Lower lobe of right lung (tissue), 2 donors: ENCODE data around the gene GREB1L. TPM values are rescaled to one million over a fixed set of nuclear protein-coding genes. Genes with fewer than 3 reads are reported as not detected.

Source experiments
- ATAC-seq, 2 donors: fragments of 200-7000 bp; cut with Tn5 transposase; one replicate each; pipeline ENCODE4 v1.9.1; 2020 to 2022; ENCODE audit warnings: mild to moderate bottlenecking in 2 of 2, moderate library complexity in 2 of 2
- DNase-seq: peaks from one replicate; pipeline ENCODE4 v3.0.0-alpha.2; 2020
- H3K27ac ChIP-seq: fragments of 200-600 bp; one replicate; pipeline ENCODE4 v1.8.0; 2022
- H3K27me3 ChIP-seq: fragments of 200-600 bp; one replicate; pipeline ENCODE4 v1.8.0; 2022; ENCODE audit warnings: low read depth
- H3K36me3 ChIP-seq: fragments of 200-600 bp; one replicate; pipeline ENCODE4 v1.8.0; 2022; ENCODE audit warnings: mild to moderate bottlenecking
- H3K4me1 ChIP-seq: fragments of 200-600 bp; one replicate; pipeline ENCODE4 v1.8.0; 2022
- H3K4me3 ChIP-seq: fragments of 200-600 bp; one replicate; pipeline ENCODE4 v1.8.0; 2022; ENCODE audit warnings: mild to moderate bottlenecking
- H3K9me3 ChIP-seq: fragments of 200-600 bp; one replicate; pipeline ENCODE4 v1.8.0; 2022
- CTCF ChIP-seq: fragments of 200-600 bp; IDR thresholded peaks from one replicate; pipeline ENCODE4 v1.8.0; 2022; ENCODE audit warnings: antibody characterized with exemption, mild to moderate bottlenecking
- intact Hi-C: fragments of 100-400 bp; cut with DNase I; formaldehyde crosslinking; loops from one replicate; pipeline ENCODE4 v1.11.0; 2022
- total RNA-seq: library from RNA; stranded (reverse); fragmentation: NEBNext Ultra II Directional; extraction: Animal tissue kit (Norgen Biotek cat#: 25700); gene quantifications from one replicate; pipeline ENCODE4 v1.2.1, GENCODE V29; 2021
- donor health status: DM: no; HTN: yes; CAD: no; lungs with severe emphysema.

The GREB1L gene
- total RNA-seq, 1 donor from 2014 or later, result 0.74 TPM

DNA sequence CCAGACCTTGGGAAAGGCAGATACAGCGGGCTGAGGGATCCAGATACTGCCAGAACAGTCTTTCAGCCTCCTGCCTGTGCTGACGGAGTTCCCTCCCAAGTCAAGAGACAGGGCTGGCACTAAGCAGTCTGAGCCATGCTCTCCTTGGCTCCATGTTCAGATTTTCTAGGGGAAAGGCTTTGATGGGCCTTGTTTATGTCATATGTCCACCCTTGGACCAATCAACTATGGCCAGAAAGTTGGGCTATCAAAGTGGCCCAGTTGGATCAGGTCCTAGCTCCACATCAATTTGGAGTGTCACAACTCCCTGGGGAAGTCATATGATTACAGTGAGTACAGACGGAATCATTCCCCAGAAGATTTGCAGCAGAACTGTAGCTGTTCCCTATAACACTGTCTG is 152.0 kb downstream of the GREB1L start:
- Histone ChIP-seq H3K4me1 (no peaks in the 10 kb centered on the region), H3K27ac (no peak overlapping the region), H3K27me3 (no peaks in the 10 kb centered on the region), H3K36me3 (no peaks in the 10 kb centered on the region), H3K4me3 (no peak overlapping the region), H3K9me3 (no peaks in the 10 kb centered on the region)
- TF ChIP-seq CTCF, result no peak
- intact Hi-C loops, result no loop called here
- no peak for ATAC-seq
- DNase-seq, result no peak

DNA sequence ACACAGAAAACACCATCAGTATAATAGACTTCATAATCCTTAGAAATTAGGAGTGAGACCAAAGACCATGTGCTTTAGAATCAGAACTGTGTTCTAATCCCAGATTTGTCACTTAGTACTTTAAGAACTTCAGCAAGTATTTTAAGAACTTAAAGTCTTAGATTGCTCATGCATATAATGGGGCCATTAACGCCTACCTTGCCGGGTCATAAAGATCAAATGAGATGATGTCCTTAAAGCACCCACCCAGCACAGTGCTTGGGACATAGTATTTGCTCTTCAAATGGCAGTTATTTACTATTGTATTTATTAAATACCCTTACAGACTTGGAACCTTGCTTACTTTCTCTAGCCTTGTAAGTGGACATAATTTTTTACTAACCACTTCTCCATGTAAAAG is 156.1 kb downstream of the GREB1L start:
- Histone ChIP-seq H3K9me3 (no peaks in the 10 kb centered on the region), H3K4me1 (no peaks in the 10 kb centered on the region), H3K27ac (no peak overlapping the region), H3K36me3 (no peaks in the 10 kb centered on the region), H3K4me3 (no peak overlapping the region), H3K27me3 (no peaks in the 10 kb centered on the region)
- ATAC-seq (no peak), DNase-seq (no peak)
- intact Hi-C loops, result no loop called here
- no peak for TF ChIP-seq CTCF

DNA sequence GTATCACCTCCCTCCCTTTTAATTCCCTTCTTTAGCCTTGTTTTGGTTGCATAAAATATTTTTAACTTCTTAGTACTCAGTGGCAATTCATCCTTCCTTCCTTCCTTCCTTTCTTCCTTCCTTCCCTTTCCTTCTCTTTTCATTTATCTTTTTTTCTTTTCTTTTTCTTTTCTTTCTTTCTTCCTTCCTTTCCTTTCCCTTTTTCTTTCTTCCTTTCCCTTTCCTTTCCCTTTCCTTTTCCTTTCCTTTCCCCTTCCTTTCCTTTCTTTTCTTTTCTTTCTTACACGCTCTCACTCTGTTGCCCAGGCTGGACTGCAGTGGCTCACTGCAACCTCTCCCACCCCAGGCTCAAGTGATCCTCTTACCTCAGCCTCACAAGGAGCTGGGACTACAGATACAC is 160.2 kb downstream of the GREB1L start:
- no peak for TF ChIP-seq CTCF
- Histone ChIP-seq H3K27ac (no peak overlapping the region), H3K36me3 (no peaks in the 10 kb centered on the region), H3K4me1 (no peaks in the 10 kb centered on the region), H3K4me3 (no peak overlapping the region), H3K27me3 (no peaks in the 10 kb centered on the region), H3K9me3 (no peaks in the 10 kb centered on the region)
- intact Hi-C loops, result no loop called here
- DNase-seq (no peak), ATAC-seq (no peak)

- H3K27ac ChIP-seq, result no peak overlapping the region
- H3K36me3 ChIP-seq, result no peaks in the 10 kb centered on the region
- no peak overlapping the region for H3K4me3 ChIP-seq
- TF ChIP-seq CTCF, result no peak
- H3K9me3 ChIP-seq, result no peaks in the 10 kb centered on the region
- ATAC-seq (no peak), DNase-seq (no peak)
- H3K4me1 ChIP-seq, result no peaks in the 10 kb centered on the region
- H3K27me3 ChIP-seq, result no peaks in the 10 kb centered on the region
- intact Hi-C loops, result no loop called here
Observed at GRCh38 chr18:21404426-21404825, 162.4 kb downstream of the GREB1L start.

DNA sequence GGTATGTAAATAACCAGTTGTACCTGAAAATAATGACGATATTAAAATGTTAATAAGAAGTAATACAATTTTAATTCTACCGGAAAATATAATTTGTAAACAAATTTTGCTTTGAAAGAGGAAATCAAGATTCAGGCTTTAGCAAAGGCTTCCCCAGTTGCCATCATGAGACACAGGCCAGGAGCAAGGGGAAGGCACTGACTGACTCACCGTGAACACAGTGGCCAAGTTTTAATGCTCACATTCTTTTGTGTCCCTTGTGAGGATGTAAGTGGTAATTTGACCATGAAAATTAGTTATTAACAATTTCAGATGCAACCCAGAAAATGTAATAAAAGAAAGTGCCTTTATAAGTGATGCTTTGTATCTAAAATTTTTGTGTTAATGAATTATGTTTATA is 164.1 kb downstream of the GREB1L start:
- Histone ChIP-seq H3K9me3 (no peaks in the 10 kb centered on the region), H3K27me3 (no peaks in the 10 kb centered on the region), H3K27ac (no peak overlapping the region), H3K4me3 (no peak overlapping the region), H3K4me1 (no peaks in the 10 kb centered on the region), H3K36me3 (no peaks in the 10 kb centered on the region)
- ATAC-seq, result no peak
- no peak for DNase-seq
- intact Hi-C loops, result no loop called here
- no peak for TF ChIP-seq CTCF

DNA sequence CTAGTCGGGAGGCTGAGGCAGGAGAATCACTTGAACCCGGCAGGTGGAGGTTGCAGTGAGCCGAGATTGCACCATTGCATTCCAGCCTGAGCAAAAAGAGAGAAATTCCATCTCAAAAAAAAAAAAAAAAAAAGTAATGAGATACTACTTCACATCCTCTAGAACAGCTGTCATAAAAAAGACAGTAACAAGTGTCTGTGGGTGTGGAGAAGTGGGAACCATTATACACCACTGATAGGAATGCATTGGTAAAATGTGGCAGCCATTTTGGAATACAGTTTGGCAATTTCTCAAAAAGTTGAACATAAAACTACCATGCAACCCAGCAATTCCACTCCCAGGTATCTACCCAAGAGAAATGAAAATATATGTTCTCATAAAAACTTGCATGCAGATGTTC is 166.6 kb downstream of the GREB1L start:
- no peaks in the 10 kb centered on the region for H3K36me3 ChIP-seq
- no peak overlapping the region for H3K27ac ChIP-seq
- intact Hi-C loops, result no loop called here
- ATAC-seq (no peak), DNase-seq (no peak)
- no peaks in the 10 kb centered on the region for H3K4me1 ChIP-seq
- no peaks in the 10 kb centered on the region for H3K27me3 ChIP-seq
- TF ChIP-seq CTCF, result no peak
- H3K4me3 ChIP-seq, result no peak overlapping the region
- H3K9me3 ChIP-seq, result no peaks in the 10 kb centered on the region
